Activated CD8-positive, alpha-beta memory T cell treated with anti-CD3 and anti-CD28 coated beads for 36 hours (primary cell): Measurements from ENCODE around the gene TMUB1. TPM values are rescaled to one million over a fixed set of nuclear protein-coding genes. Genes with fewer than 3 reads are reported as not detected.
"Not testable (repeated sequence)": the region's sequence is repeated elsewhere in the genome, so short reads cannot be mapped to it uniquely, and the experiment has no call there.

Source experiments
- CTCF ChIA-PET: fragments of 350-600 bp; sonication (Branson Sonifier 250); formaldehyde crosslinking; loops from one replicate; lab custom pipeline; 2021; ENCODE audit warnings: antibody characterized with exemption; lab: Charles Lee
- POLR2A ChIA-PET: fragments of 350-600 bp; sonication (Branson Sonifier 250); formaldehyde crosslinking; loops from one replicate; lab custom pipeline; 2021; ENCODE audit warnings: antibody characterized with exemption; lab: Charles Lee
- total RNA-seq, 2 experiments: library from RNA; stranded (reverse); gene quantifications; one replicate each; pipeline ENCODE4 v1.2.3, GENCODE V29; 2021

The TMUB1 gene
- total RNA-seq, 2 experiments from 2014 or later: 77.4 to 79.7 TPM

DNA sequence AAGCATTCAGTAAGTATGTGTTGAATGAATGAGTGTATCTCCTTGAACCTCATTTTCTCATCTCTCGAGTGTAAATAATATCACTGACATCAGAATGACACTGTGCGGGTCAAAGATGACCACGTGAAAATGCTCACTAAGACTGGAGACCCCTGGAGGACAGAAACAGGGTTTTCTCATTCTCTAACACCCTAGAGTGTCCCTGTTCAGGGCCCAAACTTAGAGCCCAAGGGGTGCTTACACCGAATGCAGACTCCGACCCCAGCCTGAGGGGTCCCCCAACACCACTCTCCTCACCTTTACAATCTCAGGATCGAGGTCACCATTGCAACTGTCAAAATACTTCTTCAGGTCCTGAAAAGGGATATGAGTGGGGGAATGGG, 27.0 kb downstream of the TMUB1 start:
- POLR2A ChIA-PET: no interaction called here
- CTCF ChIA-PET: interaction anchor here (1.4 kb wide), 1 partner anchor 28 kb away, joined by 3 read pairs; the partner anchor contains the start of gene ABCB8

DNA sequence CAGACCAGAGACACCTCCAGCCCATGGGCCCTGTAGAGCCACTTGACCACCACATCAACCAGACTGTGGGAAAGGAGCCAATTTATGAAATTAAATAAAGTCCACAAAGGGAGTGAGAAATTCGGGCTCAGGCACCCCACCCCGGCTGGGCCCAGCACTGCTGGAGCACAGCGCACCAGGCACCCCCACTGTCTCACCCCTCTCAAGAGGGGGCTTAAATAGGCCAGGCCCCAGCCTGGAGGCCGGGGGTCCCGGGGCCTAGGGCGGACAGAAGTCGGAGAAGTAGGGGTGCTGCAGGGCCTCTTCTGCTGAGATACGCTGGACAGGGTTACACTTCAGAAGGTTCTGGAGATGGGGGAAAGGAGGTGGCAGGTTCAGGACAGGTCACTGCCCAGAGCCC, 29.5 kb downstream of the TMUB1 start:
- POLR2A ChIA-PET: no interaction called here
- CTCF ChIA-PET: interaction anchor here (0.6 kb wide), 1 partner anchor 1284 kb away, joined by 3 read pairs; no protein-coding TSS in a partner anchor

DNA sequence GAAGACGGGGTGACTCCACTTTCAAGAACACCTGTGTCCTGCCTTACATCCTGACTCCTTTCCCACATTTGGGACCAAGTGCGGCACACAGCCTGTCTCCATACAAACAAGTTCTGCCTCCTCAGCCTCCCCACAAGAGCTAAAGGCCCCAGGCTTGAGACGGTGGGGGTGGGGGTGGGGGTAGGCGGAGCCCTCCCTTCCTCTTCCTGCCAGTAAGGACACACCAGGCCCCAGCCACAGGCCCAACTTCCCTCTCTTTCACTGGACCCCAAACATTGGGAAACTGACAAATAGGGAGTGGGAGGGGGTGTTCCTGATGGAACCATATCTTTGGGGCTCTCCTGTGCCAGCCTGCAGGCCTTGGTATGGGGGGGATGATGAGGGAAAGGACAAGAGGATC, 30.2 kb downstream of the TMUB1 start:
- ChIA-PET POLR2A (no interaction called here), CTCF (no interaction called here)

DNA sequence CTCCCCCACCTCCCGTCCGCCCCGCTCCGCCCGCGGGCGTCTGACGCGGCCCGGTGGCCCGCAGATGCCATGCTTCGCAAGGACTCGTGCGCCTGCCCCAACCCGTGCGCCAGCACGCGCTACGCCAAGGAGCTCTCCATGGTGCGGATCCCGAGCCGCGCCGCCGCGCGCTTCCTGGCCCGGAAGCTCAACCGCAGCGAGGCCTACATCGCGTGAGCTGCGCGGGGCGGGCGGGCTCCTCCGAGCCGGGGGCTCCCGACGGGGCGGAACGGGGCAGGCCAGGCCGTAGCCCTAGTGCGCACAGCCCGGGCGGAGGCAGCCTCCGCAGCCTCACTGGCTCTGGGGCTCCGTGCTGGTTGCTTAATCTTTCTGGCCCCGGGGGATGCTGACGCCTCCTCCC, 32.2 kb downstream of the TMUB1 start:
- ChIA-PET POLR2A (interaction anchor here (0.9 to 1.4 kb wide), 3 partner anchors 11 to 18 kb away, joined by 3 to 10 read pairs (median 4); no protein-coding TSS in a partner anchor), CTCF (interaction anchor here (1.0 kb wide), 1 partner anchor 65 kb away, joined by 3 read pairs; no protein-coding TSS in a partner anchor)

DNA sequence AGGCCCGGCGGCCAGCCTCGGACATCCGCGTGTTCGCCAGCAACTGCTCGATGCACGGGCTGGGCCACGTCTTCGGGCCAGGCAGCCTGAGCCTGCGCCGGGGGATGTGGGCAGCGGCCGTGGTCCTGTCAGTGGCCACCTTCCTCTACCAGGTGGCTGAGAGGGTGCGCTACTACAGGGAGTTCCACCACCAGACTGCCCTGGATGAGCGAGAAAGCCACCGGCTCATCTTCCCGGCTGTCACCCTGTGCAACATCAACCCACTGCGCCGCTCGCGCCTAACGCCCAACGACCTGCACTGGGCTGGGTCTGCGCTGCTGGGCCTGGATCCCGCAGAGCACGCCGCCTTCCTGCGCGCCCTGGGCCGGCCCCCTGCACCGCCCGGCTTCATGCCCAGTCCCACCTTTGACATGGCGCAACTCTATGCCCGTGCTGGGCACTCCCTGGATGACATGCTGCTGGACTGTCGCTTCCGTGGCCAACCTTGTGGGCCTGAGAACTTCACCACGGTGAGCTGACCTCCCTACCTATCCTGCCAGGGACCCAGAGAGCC, 34.3 kb downstream of the TMUB1 start:
- ChIA-PET CTCF (no interaction called here), POLR2A (no interaction called here)

DNA sequence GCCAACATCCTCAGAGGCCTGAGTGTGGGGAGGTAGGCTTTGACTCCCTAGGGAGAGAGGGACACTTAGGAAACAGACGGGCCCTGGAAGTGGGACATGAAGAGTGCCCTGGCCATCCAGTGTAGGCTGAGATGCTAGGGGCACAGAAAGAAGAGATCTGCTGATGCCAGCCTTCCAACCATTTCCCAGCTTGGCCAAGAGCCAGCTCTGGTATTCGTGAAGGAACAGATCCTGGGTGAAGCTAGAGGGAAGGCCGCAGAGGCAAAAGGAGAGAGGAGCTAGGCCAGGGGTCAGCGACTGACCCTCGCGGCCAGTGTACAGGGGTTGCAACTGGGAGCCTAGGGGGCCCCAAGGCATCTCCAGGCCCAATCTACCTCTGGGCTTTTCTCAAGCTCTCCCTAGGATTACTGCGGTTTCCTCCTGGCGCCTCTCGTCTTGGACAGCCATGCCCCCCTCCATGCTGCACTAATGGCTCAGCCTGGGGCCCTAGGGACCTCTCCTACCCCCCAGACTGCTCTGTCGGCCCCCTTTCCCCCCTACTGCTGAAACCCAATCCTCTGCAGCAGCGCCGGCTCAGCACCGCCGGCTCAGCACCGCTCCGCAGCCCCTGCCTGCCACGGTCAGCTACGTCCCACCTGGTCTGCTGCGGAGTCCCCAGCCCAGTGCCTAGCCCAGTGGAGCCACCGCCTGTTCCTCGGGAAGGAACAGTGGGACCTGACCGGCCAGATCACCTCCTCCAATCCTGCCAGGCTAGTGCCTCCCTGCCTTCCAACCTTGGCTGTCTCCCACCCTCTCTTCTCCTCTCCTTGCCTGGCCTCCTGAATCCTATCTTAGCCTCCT, 35.1 kb downstream of the TMUB1 start, which contains the start of gene ASIC3:
Gene ASIC3, plus strand, starts transcription at position 556 of the 840 bp plus-strand sequence. CDS start 355 bp downstream, outside the sequence.
- POLR2A ChIA-PET: no interaction called here
- CTCF ChIA-PET: no interaction called here

DNA sequence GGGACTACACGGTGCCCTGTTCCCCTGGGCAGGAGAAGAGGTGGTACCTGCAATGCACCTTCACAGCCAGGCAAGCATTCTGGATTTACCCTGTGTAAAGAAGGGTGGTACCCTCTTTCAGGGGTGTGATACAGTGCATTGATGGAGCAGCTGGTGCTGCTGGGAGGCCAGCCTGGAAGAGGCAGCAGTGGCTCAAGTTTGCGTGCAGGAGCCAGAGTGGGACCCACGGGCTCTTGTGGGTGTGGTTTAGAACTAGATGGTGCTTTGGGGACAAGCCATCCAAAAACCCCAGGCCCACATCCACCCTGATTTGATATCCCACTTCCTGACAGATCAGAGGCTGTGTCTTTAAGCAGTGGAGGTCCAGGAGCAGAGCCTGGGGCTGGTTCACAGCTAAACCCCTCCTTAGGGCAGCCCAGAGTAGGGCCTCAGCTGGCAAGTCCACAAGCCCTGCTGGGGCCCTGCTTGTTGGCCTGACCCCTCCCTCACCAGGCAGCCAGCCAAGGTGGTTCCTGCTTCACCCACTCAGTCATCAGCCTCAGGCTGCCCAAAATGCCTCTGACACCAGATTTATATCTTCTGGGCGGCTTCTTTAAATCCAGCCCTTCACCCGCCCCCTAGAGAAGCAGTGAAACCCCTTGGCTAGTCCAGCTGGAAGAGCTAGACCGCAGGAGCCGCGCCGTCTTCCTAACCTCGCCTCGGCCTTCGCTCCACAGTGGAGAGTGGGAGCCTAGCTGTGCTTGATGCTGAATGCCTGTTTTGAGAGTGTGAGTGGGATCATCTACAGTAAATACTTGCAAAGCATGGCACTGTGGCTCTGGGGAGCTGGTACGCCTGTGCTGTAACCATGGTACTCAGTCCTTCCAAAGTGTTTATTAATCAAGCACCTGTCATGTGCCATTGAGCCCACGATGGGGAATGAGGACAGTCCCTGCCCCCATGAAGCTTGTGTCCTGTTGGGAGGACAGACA, 36.4 kb downstream of the TMUB1 start:
- POLR2A ChIA-PET: no interaction called here
- CTCF ChIA-PET: interaction anchor here (1.2 kb wide), 1 partner anchor 34 kb away, joined by 3 read pairs; no protein-coding TSS in a partner anchor

DNA sequence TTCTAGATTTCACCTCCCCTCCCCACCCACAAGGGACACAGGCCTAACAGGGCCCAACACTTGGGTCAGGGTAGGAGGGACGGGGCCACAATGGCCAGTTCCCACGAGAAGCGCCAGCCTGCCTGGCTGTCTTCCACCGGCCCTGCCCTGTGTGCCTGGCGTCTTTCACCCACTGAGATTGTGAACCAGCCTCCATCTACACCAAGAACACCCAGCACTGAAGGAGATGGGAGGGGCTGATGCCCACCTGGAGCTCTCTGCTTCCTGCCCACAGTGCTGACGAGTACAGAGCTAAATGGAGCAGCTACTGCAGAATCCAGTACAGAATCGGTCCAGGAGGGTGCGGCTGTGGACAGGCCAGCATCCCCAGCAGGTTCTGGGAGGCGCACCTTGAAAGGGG, 37.3 kb downstream of the TMUB1 start:
- ChIA-PET POLR2A (interaction anchor here (0.5 kb wide), 1 partner anchor 1564 kb away, joined by 3 read pairs; no protein-coding TSS in a partner anchor), CTCF (interaction anchor here (0.5 to 1.2 kb wide), 2 partner anchors 33 to 119 kb away, joined by 3 read pairs; no protein-coding TSS in a partner anchor)

DNA sequence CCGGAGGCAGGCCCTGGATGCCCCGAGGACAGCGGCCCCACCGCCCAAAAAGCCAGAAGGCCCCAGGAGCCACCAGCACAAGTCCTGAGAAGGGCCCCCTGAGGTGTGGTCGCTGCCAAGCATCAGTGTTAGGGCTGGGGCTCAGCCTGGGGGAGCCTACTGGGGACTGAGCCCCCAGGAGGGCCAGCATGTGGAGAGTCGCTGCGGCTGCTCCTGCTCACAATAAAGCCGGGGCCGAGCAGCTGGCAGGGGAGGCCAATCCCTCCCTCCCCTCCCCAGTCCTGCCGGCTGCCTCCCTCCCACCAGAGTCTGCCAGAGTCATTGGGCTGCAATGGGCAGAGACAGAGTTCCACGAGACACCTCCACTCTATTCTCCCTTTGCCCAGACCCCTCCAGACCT, 38.0 kb downstream of the TMUB1 start:
- CTCF ChIA-PET: no interaction called here
- POLR2A ChIA-PET: interaction anchor here (0.6 kb wide), 1 partner anchor 135 kb away, joined by 5 read pairs; no protein-coding TSS in a partner anchor

DNA sequence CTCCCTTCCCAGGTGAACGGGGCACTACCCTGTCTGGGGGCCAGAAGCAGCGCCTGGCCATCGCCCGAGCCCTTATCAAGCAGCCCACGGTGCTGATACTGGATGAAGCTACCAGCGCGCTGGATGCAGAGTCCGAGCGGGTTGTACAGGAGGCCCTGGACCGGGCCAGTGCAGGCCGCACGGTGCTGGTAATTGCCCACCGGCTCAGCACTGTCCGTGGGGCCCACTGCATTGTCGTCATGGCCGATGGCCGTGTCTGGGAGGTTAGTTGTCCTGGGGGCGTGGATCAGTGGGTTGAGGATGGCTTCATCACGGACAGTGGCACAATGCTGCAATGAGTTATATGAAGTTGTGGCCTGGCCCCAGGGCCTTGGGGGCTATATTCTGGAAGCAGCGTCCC, 39.3 kb downstream of the TMUB1 start:
- POLR2A ChIA-PET: no interaction called here

DNA sequence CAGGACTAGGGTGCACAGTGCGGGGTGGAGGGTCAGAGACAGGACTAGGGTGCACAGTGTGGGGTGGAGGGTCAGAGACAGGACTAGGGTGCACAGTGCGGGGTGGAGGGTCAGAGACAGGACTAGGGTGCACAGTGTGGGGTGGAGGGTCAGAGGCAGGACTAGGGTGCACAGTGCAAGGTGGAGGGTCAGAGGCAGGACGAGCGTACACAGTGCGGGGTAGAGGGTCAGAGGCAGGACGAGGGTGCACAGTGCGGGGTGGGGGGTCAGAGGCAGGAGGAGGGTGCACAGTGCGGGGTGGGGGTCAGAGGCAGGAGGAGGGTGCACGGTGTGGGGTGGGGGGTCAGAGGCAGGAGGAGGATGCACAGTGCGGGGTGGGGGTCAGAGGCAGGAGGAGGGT, 39.8 kb downstream of the TMUB1 start:
- POLR2A ChIA-PET, CTCF ChIA-PET: not testable (repeated sequence)

More for the DNA sequence above, 39.3 kb downstream of the TMUB1 start:
- CTCF ChIA-PET: no interaction called here

DNA sequence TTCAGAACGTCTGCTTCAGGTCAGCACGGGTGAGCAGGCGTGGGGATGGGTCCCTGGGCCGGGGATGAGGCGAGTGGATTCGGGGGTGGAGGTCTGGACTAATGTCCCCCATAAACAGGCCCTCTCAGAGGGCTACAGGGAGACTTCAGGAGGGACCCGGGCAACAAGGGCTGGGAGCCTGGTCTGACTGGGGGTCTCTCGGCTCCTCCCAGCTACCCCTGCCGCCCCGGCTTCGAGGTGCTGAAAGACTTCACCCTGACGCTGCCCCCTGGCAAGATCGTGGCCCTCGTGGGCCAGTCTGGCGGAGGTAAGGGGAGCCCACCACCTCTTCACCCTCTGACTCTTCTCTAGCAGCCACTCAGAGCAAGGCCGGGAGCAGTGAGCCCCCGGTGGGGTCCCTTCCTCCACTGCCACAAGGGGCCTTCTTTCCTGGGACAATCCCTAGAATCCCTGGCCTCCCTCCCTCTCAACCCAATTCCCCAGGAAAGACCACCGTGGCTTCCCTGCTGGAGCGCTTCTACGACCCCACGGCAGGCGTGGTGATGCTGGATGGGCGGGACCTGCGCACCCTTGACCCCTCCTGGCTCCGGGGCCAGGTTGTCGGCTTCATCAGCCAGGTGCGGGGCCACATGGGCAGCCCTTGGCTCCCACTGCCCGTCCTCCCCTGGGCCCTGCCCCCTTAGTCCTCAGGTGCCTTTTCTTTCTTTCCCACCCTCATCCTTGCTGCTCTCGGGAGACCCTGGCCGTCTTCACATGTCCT, 42.5 kb downstream of the TMUB1 start:
- POLR2A ChIA-PET: interaction anchor here (1.5 kb wide), 1 partner anchor 10 kb away, joined by 10 read pairs; no protein-coding TSS in a partner anchor

DNA sequence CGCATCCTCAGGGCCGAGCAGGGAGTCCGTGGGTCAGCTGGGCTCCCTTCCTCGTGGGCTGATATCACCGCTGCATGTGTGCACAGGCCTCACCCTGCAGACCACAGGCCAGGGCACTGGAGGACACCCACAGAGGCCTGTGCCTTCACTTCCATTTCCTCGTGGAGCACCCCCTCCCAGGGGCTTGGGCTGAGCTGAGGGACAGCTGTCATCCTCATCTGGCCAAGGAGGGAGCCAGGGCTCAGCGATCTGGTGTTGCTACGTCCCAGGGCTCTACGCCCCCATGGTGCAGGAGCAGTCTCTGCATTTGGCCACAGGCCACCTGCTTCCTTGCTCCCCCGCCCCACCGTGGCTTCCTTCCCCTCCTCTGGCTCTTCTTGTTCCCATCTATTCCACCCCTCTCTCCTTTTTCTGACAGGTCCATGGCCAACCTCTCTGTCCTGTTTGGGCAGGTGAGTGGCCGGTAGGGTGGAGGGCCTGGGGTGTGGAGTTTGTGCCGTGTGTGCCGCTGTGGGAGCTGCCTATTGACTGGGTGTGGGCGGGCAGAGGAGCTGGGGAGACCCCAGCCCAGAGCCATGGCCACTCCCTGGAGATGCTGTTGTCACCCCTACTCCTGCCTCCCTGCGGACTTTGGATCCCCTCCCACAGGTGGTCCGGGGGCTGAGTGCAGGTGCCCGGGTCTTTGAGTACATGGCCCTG, 43.3 kb downstream of the TMUB1 start:
- ChIA-PET CTCF (interaction anchor here (0.8 to 1.3 kb wide), 3 partner anchors 21 to 71 kb away, joined by 3 read pairs; no protein-coding TSS in a partner anchor), POLR2A (interaction anchor here (0.7 to 1.9 kb wide), 3 partner anchors 11 to 21 kb away, joined by 3 to 10 read pairs (median 7); partner anchors contain the start of gene ABCB8)

More for the DNA sequence above, 42.5 kb downstream of the TMUB1 start:
- CTCF ChIA-PET: no interaction called here

DNA sequence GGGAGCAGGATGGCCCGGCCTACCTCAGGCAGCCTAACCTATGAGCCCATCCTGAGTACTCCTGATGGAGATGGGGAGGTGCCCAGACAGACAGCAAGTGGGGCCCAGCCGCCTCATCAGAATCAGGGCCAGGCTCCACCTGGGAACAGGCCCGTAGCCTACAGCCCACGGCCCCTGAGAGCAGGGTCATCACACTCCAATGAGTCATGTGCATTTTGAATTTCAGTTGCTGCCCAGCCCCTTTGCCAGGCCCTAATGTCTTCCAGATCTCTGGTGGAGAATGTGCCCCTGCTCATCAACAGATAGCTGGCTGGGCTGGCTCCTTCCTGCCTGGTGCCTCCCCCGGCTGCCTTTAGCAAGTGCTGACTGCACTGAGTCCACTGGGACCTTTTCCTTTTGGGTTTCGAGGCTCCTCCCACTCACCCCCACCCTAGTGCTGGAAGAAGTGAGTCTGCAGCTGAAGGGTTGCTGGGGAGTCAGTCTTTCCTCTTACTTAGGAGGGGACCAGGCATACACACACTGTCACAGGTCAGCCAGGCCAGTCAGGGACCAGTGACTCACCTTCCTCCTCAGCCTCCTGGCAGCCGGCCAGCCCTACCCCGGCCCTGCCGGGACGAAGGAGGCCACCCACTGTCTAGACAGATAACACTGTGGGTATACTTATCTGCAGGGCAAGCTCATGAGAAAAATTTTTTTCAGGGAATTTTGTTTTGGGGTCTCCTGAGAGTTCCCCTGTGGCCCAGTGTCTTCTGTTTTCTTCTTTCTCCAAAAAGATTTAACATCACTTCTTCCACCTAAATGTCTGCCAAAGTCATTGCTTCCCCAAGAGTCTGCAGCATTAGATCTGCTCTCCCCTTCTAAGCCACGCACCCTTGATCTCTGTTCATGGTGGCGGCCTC, 44.1 kb downstream of the TMUB1 start:
- POLR2A ChIA-PET: interaction anchor here (0.7 to 1.9 kb wide), 3 partner anchors 11 to 187 kb away, joined by 3 to 7 read pairs (median 3); partner anchors contain the start of genes ABCB8 and ABCF2
- CTCF ChIA-PET: interaction anchor here (0.8 to 1.7 kb wide), 4 partner anchors 11 to 72 kb away, joined by 3 to 6 read pairs (median 3); partner anchors contain the start of gene ABCB8

DNA sequence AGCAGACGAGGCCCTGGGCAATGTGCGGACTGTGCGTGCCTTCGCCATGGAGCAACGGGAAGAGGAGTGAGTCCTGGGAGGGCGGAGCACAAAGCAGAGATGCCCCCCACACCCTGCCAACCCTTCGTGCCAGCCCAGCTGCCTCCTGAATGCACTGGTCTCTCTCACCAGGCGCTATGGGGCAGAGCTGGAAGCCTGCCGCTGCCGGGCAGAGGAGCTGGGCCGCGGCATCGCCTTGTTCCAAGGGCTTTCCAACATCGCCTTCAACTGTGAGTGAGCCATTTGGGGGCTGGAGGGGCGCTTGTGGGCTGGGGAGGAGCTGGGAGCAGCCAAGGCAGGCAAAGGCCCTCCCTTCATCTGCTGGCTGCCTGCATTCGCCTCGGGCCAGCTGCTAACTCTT, 47.4 kb downstream of the TMUB1 start:
- CTCF ChIA-PET: interaction anchor here (1.1 to 1.7 kb wide), 3 partner anchors 18 to 138 kb away, joined by 3 to 6 read pairs (median 5); no protein-coding TSS in a partner anchor
- POLR2A ChIA-PET: interaction anchor here (1.3 kb wide), 1 partner anchor 15 kb away, joined by 3 read pairs; no protein-coding TSS in a partner anchor
